CD4-positive, alpha-beta T cell treated with Interleukin-15 for 4 hours (primary cell): ENCODE measurements around the gene FTCDNL1.

Source experiments
- DNase-seq: peaks from one replicate; pipeline ENCODE4 v3.0.0-alpha.2; 2020; ENCODE audit warnings: low spot score

FTCDNL1 gene

DNA sequence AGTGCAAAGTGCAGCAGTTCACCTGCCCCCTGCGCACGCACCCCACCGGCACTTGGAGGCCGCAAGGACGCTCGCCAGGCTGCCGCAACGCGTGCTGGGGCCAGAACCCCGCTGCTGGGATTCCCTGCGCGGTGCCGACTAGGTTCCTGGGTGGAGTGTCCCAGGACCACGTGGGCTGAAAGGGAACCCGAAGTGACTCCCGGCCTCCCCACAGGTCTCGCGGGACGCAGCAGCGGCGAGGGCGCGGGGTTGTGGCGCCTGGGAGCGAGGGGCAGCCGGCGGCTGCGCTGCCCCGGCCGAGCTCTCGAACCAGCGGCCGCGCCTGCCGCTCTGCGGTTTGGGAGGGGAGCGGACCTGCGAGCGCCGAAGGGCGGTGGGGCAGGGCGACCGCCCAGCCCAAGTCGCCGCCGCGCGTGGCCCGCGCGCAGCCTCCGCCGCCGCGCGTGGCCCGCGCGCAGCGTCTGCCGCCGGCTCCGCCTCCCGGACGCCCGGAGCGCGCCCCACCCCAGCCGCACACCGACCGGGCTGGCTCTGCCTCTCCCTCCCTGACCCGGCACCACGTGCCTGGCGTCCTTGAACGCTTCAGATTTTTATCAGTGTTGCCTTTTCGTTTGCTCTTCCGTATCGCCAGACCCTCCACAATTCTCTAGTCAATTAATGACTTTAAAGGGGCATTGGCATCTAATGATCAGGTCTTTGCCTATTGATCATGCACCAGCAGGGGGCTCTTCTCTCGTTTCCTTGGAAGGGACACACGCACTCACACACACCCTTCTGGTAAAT is at the start of gene FTCDNL1:
Gene FTCDNL1, minus strand, starts transcription at position 475 of the 783 bp plus-strand sequence. CDS start 2,230 bp downstream, outside the sequence.
- DNase-seq, result peak; percentile 54

DNA sequence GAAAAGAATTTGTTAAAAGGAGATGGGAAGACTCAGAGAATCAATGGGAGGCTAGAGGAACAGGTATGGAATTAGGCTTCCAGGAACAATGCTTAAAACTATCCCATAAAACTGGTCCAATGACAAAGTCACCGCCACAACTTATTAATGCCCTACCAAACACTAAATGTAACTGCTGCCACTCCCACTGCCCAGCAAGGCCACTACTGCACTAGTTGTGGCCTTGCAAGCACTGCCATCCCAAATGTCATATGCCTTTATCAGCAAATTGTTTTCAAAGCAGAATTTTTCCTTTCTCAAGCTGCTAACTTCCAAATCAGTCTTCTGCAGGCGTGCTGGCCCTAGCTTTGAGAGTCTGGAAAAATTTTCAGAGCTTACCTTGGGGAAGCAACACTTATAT is 45.6 kb upstream of the FTCDNL1 start:
- DNase-seq, result no peak

DNA sequence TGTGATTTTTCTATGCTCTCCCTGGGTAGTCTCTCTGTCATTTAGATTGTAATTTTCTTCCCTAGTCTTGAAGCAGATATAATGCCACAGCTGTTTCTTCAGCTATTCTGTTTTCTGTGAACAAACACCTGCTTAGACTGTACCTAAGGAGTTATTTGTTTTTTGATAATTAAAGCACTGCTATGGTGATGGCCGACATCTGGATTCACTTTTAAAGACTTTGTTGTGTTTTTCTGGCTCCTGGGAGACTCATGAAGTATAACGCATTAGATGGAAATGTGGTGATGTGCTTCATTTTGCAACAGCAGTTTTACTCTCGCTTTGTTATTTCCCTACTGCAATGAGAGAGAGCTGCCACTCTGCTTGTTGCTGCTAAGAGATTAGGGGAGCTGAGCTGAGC is 44.4 kb upstream of the FTCDNL1 start:
- DNase-seq, result no peak

DNA sequence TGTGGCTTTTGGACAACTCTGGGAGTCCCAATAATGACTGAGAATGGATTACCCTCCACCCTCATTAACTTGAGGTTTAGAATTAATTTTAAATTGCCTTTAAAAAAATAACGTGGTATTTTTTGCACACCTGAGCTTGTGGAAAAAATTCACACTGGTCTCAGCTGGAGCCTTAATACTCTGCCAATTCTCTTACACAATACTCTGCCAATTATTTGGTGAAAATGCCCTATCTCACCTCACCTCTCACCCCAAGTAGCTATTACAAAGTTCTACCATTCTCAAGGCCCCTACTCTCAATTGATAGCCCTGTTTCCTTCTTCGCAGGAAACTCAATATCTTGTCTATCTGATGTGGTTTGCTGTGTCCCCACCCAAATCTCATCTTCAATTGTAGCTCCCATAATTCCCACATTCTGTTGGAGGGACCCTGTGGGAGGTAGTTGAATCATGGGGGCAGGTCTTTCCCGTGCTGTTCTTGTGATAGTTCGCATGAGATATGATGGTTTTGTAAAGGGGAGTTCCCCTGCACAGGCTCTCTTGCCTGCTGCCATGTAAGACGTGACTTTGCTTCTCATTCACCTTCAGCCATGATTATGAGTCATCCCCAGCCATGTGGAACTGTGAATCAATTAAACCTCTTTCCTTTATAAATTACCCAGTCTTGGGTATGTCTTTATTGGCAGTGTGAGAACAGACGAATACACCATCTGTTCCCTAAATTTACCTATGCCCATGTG is 32.7 kb upstream of the FTCDNL1 start:
- DNase-seq, result no peak

DNA sequence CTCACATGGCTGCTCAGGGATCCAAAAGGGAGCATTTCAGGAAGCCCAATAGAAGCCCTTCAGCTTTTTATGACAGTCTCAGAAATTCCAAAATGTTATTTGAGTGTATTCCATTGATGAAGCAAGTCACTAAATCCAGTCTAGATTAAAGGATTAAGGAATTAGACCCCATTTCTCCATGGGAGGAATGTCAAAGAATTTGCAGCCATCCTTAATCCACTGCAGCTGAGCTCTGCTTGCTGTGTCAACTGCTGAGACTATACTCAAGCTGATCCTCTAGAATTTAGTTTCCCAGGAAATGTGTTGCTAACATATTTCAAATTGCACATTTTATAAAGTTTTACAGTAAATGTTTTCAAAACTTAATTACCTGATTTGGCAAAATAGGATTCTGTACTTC is 31.7 kb upstream of the FTCDNL1 start:
- no peak for DNase-seq

DNA sequence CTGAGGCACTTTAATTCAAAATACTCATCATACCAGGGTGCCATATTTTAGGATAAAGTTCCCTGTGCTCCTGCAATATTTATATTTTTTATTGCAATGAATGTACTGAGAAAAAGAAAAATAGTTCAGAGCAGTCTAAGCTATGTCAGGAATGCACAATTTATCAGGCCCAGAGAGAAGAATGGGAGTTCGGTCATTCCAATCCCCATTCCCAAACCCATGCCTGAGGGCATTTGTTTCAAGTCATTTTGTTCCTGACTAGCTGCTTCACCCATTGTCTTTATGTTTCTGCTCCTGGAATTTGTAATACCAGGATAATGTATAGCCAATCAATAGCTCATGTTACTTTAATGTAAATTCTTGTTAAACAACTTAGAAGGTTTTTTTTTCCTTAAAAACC is 24.4 kb upstream of the FTCDNL1 start:
- no peak for DNase-seq

DNA sequence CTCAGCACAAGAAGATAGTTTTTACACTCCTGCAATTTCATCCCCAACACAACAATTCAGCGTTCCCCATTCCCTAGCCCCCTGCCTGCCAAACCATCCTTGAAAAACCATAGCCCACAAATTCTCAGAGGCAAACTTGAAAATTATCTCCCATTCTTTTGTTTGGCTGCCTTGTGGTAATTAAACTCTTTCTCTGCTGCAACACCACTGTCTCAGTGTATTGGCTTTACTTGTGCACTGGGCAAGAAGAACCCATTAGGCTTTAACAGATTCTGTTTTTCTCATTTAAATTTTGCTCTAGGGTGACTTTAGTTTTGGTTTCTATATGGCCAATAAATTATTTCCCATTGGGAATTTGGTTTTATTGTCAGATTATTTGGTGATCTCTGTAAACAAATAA is 23.2 kb upstream of the FTCDNL1 start:
- no peak for DNase-seq

DNA sequence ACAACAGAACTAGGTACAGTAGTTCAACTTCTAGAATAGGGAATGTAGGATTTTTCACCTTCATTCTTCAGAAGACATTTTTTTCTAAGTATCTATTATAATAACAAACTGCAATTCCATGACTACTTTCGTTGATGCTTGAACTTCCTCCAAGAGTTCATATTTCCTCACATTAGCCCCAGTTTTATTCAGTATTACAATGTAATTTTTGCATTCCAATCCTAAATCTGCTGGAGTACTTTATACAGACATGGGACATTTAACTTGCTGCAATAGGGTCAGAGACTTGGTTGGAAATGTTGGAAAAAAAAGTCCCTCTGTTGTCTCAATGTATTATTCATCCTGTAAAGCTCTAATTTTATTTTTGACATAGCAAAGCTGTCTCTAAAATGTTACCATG is 19.6 kb upstream of the FTCDNL1 start:
- DNase-seq, result no peak

DNA sequence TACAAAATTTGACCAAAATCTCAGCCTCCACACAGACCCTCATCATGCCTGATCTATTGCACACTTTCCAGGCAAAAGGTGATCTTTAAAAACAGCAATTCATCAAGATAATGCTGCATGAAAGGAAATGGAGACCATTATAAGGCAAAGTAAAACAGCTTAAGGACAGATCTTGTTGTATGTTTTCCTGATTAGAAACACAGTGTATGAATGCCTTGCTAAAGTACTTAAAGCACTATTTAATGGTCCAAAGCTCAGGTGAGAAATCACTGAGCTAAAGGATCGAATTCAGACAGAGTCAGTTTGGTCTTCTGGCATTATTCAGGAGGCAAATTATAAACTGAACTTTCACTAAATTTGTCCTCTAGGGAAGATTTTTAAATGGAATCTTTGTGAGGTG is 18.7 kb upstream of the FTCDNL1 start:
- no peak for DNase-seq

DNA sequence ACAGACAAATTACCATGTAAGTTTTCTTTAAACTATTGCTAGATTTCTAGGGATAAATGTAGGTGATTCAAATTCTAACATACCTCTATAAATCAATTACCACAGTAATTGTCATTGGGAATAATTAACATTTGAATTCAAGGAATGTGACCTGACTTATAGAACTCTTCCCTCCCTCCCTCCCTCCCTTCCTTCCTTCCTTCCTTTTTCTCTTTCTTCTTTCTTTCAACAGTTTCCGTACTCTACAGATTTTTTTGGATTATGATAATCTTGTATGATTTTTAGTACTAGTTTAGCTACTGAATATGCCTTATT is 18.2 kb upstream of the FTCDNL1 start:
- no peak for DNase-seq

DNA sequence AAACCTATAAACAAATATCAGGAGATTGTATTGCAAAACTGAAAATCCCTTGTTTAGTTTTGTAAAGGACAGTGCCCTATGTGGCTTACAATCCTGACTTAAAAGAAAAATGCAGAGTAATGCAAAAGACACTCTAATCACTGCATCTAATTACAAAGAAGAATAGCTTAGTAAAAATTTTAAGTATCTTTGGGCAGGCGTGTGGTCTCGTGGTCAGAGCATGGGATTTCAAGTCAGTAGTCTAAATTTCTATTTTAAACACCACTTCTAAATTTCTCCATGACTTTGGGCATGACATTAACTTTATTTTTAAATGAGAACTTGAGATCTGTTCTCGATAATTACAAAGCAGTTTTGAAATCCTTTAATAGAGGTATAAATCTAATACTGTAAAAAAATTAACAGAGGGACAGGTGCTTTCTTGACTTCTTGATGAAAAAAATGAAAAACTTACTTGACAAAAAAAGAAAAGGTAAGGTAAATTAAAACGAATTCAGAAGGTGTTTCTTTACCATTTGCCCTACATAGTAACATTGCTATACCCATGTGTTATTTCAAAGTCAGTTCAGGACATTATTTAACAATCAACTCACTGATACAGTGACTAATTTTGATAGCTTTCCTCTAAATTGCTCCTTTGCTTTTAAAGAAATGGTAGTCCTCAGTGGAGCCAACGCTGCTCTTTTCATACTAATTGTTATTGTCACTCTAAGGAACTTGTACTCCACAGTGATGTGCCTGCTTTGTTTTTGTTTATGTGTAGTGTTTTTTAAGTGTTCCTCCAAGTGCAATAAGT is 17.6 kb upstream of the FTCDNL1 start:
- DNase-seq, result no peak

DNA sequence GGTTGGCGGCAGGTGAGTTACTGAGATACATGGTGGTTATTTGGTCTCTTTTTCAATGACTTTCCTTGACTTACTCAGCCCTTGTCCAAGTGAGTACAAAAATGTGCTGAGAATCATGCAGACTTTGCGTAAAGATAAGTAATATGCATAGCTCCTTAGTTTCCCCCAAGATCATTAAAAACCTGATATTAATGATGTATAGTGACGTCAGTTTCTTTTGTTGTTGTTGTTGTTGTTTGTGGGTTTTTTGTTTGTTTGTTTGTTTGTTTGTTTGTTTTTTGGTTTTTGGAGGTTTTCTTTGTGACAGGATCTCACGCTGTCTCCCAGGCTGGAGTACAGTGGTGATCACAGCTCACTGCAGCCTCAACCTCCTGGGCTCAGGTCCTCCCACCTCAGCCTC is 14.9 kb upstream of the FTCDNL1 start:
- DNase-seq, result no peak

DNA sequence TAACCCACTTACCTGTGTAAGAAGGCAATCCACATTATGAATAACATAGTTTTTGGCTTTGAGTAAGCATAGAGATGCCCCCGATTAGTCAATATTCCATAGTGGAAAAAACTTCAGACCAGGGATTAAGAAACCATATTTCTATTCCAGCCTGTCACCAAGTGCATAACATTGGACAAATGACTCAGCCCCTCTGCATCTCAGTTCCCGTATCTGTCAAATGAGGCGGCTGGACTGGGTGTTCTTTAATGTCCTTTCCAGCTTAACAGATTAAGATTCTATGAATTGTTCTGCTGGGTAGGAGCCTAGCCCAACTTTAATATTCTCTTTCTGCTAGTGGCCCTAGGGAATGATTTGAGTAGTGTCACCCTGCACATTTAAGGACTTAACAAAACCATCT is 11.8 kb upstream of the FTCDNL1 start:
- DNase-seq, result no peak

DNA sequence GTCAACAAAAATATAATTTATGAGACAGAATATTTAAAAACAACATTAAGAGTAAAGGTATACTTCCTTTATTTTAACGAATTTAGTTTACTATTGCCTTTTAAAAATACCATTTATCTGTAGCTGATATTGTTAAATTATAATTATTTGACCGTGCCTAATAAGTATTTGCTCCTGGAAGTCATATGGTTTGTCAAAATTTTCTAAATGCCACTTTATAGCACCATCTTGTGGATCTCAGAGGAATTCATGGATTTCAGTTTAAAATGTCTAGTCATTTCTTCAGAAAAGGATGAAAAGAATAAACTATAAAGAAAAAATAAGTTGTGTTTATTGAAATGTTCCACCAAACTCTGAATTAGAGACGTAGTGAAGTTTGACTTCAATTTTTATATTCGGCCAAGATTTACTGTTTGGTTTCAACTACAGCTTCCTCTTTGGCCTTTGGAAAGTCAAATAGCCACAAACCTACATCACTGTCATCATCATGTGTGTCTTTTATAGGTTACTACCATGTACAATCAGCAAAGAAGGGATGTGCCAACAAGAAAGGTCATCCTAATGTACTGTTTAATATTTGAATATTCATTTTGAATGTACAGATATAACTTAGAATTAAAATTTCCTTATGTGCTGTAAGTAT is 10.3 kb upstream of the FTCDNL1 start:
- DNase-seq, result peak; percentile 3

DNA sequence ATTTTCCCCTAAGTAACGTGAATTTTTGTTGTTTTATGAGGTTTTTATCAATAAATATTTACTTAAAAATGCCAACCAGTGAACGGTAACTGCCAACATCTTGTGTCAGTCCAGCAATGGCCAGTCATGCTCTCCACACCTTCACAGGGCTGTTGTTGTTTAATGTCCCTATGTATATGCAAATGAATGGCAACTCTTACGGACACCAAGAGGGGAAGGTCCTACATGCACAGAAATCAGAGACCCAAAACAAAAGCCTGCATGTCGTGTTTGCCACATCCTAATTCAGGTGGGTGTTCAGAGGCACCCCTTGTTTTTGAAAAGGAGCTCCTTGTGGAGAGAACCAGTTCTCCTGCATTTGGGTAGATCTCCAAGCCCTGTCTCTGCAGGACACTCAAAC is 4.8 kb upstream of the FTCDNL1 start:
- DNase-seq, result no peak

DNA sequence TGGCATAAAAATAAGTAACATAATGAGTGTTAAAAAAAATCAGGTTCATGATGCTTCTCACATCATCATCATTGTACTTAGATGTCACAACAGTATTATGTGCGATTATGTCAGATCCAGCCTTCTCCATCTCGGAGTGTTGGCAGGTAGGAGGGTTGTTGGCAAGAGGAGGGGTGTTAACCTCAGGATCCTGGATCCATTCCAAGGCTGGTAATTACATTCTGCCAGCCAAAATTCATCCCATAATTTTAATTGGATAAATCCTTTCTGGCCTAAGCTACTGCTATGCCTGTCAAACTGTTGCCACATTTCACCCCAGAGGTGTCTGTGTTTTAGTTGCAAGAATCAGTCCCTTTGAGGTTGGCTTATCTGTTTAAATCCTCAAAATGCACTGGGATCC is 891 bp upstream of the FTCDNL1 start:
- no peak for DNase-seq

DNA sequence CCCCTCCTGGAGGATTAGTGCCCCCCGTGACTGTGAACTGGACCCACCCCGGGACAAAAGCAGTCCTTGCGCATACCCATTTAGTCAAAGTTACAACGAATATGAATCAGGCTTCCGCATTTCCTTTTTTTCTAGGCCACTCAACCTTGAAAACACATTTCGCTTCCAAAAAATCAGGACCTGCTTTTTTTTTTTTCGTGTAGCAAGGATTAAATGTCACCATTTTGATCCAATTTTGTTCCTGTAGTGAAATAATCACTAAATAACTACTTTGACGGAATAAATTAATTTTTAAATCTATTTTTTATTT is 464 bp upstream of the FTCDNL1 start:
- no peak for DNase-seq

DNA sequence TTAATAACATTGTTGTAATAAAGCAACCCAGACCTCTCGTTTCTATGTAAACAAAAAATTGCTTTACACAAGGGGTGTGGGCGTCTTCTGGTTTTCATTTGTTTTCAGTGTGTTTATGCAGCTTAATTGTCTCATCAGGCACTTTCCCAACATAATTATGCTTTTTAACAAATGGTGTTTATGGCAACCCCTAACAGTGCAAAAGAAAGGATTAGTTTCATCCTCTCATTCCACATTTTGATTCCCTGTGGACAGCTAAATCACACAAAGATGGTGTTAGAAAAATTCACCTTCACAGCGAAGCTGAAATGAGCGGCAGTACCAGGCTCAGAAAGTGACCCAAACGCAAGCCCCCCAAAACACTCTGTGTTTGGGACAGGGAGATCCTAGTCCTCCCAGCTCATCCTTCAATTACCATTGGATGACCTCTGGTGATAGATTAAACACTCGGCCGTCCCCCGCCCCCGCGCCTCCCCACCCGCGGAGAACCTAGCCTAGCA is 724 bp downstream of the FTCDNL1 start:
- DNase-seq, result no peak

DNA sequence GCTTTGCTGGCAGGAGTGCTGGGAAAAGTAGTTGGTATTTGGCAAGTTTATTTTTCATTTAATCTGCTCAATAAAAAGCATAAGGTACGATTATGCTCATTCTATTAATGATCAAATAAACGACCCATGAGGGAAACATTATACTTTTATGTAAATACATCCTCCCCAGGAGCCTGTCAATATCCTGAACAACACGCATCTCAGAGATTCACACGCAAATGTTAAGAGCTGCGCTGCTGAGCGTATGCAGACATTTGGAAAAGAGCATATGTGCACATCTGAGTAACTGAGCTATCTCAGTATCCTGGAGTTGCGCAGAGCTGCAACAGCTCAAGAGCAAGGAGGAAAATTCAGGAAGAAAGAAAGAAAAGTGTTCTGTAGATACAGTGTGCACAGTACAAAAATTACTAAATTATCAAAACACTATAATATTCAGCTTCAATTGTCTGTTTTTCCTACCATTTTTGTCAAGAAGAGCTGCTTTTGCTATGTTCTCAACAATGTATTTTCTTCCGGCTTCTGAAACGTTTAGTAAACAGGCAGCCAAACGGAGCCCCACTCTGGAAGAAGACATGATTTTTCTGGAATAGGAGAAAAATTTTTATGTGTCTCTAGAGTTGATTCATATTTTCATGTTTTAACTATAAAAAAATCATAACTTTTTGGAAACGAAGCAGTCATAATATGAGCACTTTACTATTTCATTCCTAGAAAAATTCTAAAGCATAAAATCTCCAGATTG is 2.4 kb downstream of the FTCDNL1 start:
- no peak for DNase-seq

DNA sequence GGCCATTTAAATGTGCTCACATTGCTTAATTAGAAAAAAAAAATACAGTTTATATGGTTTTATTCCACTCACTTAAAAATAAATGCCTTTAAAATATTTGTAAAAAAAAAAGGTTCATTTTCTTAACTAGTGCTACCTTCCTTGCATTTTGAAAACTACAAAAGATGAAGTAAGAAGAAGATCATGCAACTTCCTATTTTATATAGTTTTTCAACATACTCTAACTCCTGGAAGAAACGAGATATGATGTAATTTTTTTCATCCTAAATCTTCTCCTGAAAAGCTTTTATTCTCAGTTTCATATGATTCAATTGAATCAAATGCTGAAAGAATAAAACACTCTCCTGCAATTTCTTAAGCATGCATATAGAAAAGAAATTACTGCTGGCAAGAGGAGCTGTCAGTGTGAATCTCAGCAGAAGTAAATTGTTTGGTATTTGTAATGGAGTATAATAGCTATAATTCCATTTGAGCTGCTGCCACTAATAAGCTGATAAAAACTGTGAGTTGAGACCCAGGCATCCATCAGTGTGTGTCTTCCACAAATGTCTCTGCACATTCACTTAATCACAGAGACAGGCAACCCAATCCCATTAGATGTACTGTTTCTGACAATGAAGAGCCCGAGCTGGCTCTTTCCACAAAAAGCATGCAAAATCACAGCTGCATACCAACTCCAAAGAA is 3.7 kb downstream of the FTCDNL1 start:
- no peak for DNase-seq
